Activated naive CD4-positive, alpha-beta T cell treated with anti-CD3 and anti-CD28 coated beads for 36 hours (primary cell): ENCODE data around the gene SERPINA4. TPM values are rescaled to one million over a fixed set of nuclear protein-coding genes. Genes with fewer than 3 reads are reported as not detected.

Source experiments
- CTCF ChIA-PET: fragments of 350-600 bp; sonication (Branson Sonifier 250); formaldehyde crosslinking; loops from one replicate; lab custom pipeline; 2021; ENCODE audit warnings: antibody characterized with exemption; lab: Charles Lee
- DNase-seq: peaks from one replicate; pipeline ENCODE4 v3.0.0-alpha.2; 2020
- H3K27ac Mint-ChIP-seq: one replicate; pipeline ENCODE4 v1.8.0; 2021; ENCODE audit warnings: mild to moderate bottlenecking, mixed read lengths
- H3K27me3 Mint-ChIP-seq: one replicate; pipeline ENCODE4 v1.8.0; 2021; ENCODE audit warnings: low read depth, mixed read lengths
- H3K36me3 Mint-ChIP-seq: one replicate; pipeline ENCODE4 v1.8.0; 2021; ENCODE audit warnings: low read depth, mixed read lengths
- H3K4me1 Mint-ChIP-seq: one replicate; pipeline ENCODE4 v1.8.0; 2021; ENCODE audit warnings: low read depth, mixed read lengths
- H3K4me3 Mint-ChIP-seq: one replicate; pipeline ENCODE4 v1.8.0; 2021; ENCODE audit warnings: mild to moderate bottlenecking, moderate library complexity, mixed read lengths
- H3K9me3 Mint-ChIP-seq: one replicate; pipeline ENCODE4 v1.8.0; 2021; ENCODE audit warnings: mixed read lengths
- intact Hi-C: fragments of 100-400 bp; cut with micrococcal nuclease; formaldehyde crosslinking; loops from one replicate; pipeline ENCODE4 v1.15.1; 2023
- total RNA-seq, 2 experiments: library from RNA; stranded (reverse); gene quantifications; one replicate each; pipeline ENCODE4 v1.2.3, GENCODE V29; 2021

The SERPINA4 gene
- total RNA-seq, 2 experiments from 2014 or later, result not detected

- intact Hi-C loops, result no loop called here
- Mint-ChIP-seq H3K9me3 (no peaks in the 10 kb centered on the region), H3K36me3 (no peaks in the 10 kb centered on the region), H3K4me1 (no peaks in the 10 kb centered on the region), H3K27ac (no peak overlapping the region), H3K4me3 (no peak overlapping the region), H3K27me3 (peaks cover 4% of the 10 kb centered on the region)
- CTCF ChIA-PET, result no interaction called here
- no peak for DNase-seq
Observed at GRCh38 chr14:94588311-94588710, 27.1 kb downstream of the SERPINA4 start.

GRCh38 chr14:94591073-94591472 lies 29.8 kb downstream of the SERPINA4 start:
- CTCF ChIA-PET, result no interaction called here
- Mint-ChIP-seq H3K4me1 (no peaks in the 10 kb centered on the region), H3K9me3 (no peaks in the 10 kb centered on the region), H3K4me3 (no peak overlapping the region), H3K36me3 (no peaks in the 10 kb centered on the region), H3K27ac (no peak overlapping the region), H3K27me3 (peaks cover 4% of the 10 kb centered on the region)
- no peak for DNase-seq
- intact Hi-C loops, result no loop called here

GRCh38 chr14:94591871-94592270 lies 30.6 kb downstream of the SERPINA4 start:
- intact Hi-C loops, result no loop called here
- Mint-ChIP-seq H3K9me3 (no peaks in the 10 kb centered on the region), H3K4me1 (no peaks in the 10 kb centered on the region), H3K4me3 (no peak overlapping the region), H3K27ac (no peak overlapping the region), H3K27me3 (peaks cover 4% of the 10 kb centered on the region), H3K36me3 (no peaks in the 10 kb centered on the region)
- DNase-seq, result no peak
- CTCF ChIA-PET, result no interaction called here

- H3K4me3 Mint-ChIP-seq, result no peak overlapping the region
- intact Hi-C loops, result no loop called here
- no peaks in the 10 kb centered on the region for H3K9me3 Mint-ChIP-seq
- H3K4me1 Mint-ChIP-seq, result no peaks in the 10 kb centered on the region
- CTCF ChIA-PET, result no interaction called here
- DNase-seq, result no peak
- no peak overlapping the region for H3K27ac Mint-ChIP-seq
- H3K36me3 Mint-ChIP-seq, result no peaks in the 10 kb centered on the region
- no peaks in the 10 kb centered on the region for H3K27me3 Mint-ChIP-seq
Observed at GRCh38 chr14:94592457-94592856, 31.2 kb downstream of the SERPINA4 start.

GRCh38 chr14:94593376-94593748 lies 32.1 kb downstream of the SERPINA4 start:
- CTCF ChIA-PET, result no interaction called here
- H3K9me3 Mint-ChIP-seq, result no peaks in the 10 kb centered on the region
- H3K27ac Mint-ChIP-seq, result no peak overlapping the region
- no peaks in the 10 kb centered on the region for H3K36me3 Mint-ChIP-seq
- H3K4me3 Mint-ChIP-seq, result no peak overlapping the region
- no peaks in the 10 kb centered on the region for H3K27me3 Mint-ChIP-seq
- no peak for DNase-seq
- no peaks in the 10 kb centered on the region for H3K4me1 Mint-ChIP-seq
- intact Hi-C loops, result no loop called here

- H3K9me3 Mint-ChIP-seq, result no peaks in the 10 kb centered on the region
- H3K27ac Mint-ChIP-seq, result no peak overlapping the region
- DNase-seq, result no peak
- no peaks in the 10 kb centered on the region for H3K36me3 Mint-ChIP-seq
- H3K27me3 Mint-ChIP-seq, result no peaks in the 10 kb centered on the region
- H3K4me3 Mint-ChIP-seq, result no peak overlapping the region
- no peaks in the 10 kb centered on the region for H3K4me1 Mint-ChIP-seq
- CTCF ChIA-PET, result no interaction called here
- intact Hi-C loops, result no loop called here
Observed at GRCh38 chr14:94593749-94594431, 32.6 kb downstream of the SERPINA4 start.

- CTCF ChIA-PET, result no interaction called here
- Mint-ChIP-seq H3K27ac (no peak overlapping the region), H3K4me3 (no peak overlapping the region), H3K27me3 (peaks cover 2% of the 10 kb centered on the region), H3K36me3 (no peaks in the 10 kb centered on the region), H3K9me3 (no peaks in the 10 kb centered on the region), H3K4me1 (no peaks in the 10 kb centered on the region)
- no peak for DNase-seq
- intact Hi-C loops, result no loop called here
Observed at GRCh38 chr14:94594441-94594840, 33.2 kb downstream of the SERPINA4 start.

GRCh38 chr14:94595912-94596311 lies 34.7 kb downstream of the SERPINA4 start:
- Mint-ChIP-seq H3K27ac (no peak overlapping the region), H3K36me3 (no peaks in the 10 kb centered on the region), H3K4me3 (no peak overlapping the region), H3K27me3 (peaks cover 4% of the 10 kb centered on the region), H3K9me3 (no peaks in the 10 kb centered on the region), H3K4me1 (no peaks in the 10 kb centered on the region)
- DNase-seq, result no peak
- CTCF ChIA-PET, result no interaction called here
- intact Hi-C loops, result no loop called here

GRCh38 chr14:94596361-94596760 lies 35.1 kb downstream of the SERPINA4 start:
- no peak overlapping the region for H3K27ac Mint-ChIP-seq
- H3K27me3 Mint-ChIP-seq, result peaks cover 4% of the 10 kb centered on the region
- no peaks in the 10 kb centered on the region for H3K9me3 Mint-ChIP-seq
- no peak for DNase-seq
- intact Hi-C loops, result no loop called here
- H3K4me1 Mint-ChIP-seq, result no peaks in the 10 kb centered on the region
- no peaks in the 10 kb centered on the region for H3K36me3 Mint-ChIP-seq
- CTCF ChIA-PET, result no interaction called here
- H3K4me3 Mint-ChIP-seq, result no peak overlapping the region

GRCh38 chr14:94597788-94598187 lies 36.5 kb downstream of the SERPINA4 start:
- H3K9me3 Mint-ChIP-seq, result no peaks in the 10 kb centered on the region
- H3K4me3 Mint-ChIP-seq, result no peak overlapping the region
- intact Hi-C loops, result no loop called here
- peaks cover 4% of the 10 kb centered on the region for H3K27me3 Mint-ChIP-seq
- H3K27ac Mint-ChIP-seq, result no peak overlapping the region
- CTCF ChIA-PET, result interaction anchor here (0.8 kb wide), 1 partner anchor 406 kb away, joined by 3 read pairs; no protein-coding TSS in a partner anchor
- no peaks in the 10 kb centered on the region for H3K4me1 Mint-ChIP-seq
- DNase-seq, result no peak
- no peaks in the 10 kb centered on the region for H3K36me3 Mint-ChIP-seq

- peaks cover 4% of the 10 kb centered on the region for H3K27me3 Mint-ChIP-seq
- intact Hi-C loops, result no loop called here
- H3K4me3 Mint-ChIP-seq, result no peak overlapping the region
- no peak for DNase-seq
- CTCF ChIA-PET, result interaction anchor here (0.6 to 0.8 kb wide), 2 partner anchors 151 to 407 kb away, joined by 3 read pairs; no protein-coding TSS in a partner anchor
- H3K36me3 Mint-ChIP-seq, result no peaks in the 10 kb centered on the region
- no peaks in the 10 kb centered on the region for H3K9me3 Mint-ChIP-seq
- no peak overlapping the region for H3K27ac Mint-ChIP-seq
- no peaks in the 10 kb centered on the region for H3K4me1 Mint-ChIP-seq
Observed at GRCh38 chr14:94598506-94598815, 37.2 kb downstream of the SERPINA4 start.

- intact Hi-C loops, result no loop called here
- no peaks in the 10 kb centered on the region for H3K9me3 Mint-ChIP-seq
- no peak overlapping the region for H3K4me3 Mint-ChIP-seq
- H3K4me1 Mint-ChIP-seq, result no peaks in the 10 kb centered on the region
- CTCF ChIA-PET, result interaction anchor here (0.6 to 0.8 kb wide), 2 partner anchors 150 to 407 kb away, joined by 3 read pairs; no protein-coding TSS in a partner anchor
- no peak for DNase-seq
- no peak overlapping the region for H3K27ac Mint-ChIP-seq
- H3K27me3 Mint-ChIP-seq, result peaks cover 4% of the 10 kb centered on the region
- H3K36me3 Mint-ChIP-seq, result no peaks in the 10 kb centered on the region
Observed at GRCh38 chr14:94598816-94599655, 37.8 kb downstream of the SERPINA4 start.

GRCh38 chr14:94599656-94600004 lies 38.4 kb downstream of the SERPINA4 start:
- Mint-ChIP-seq H3K4me1 (no peaks in the 10 kb centered on the region), H3K27ac (no peak overlapping the region), H3K9me3 (no peaks in the 10 kb centered on the region), H3K27me3 (peaks cover 4% of the 10 kb centered on the region), H3K36me3 (no peaks in the 10 kb centered on the region), H3K4me3 (no peak overlapping the region)
- CTCF ChIA-PET, result no interaction called here
- intact Hi-C loops, result no loop called here
- no peak for DNase-seq
